UCSD-AML1 (cell line): ENCODE results near the gene SCN4A.

Source experiments
- DNase-seq: peaks from one replicate; lab custom pipeline; 2025; ENCODE audit not compliant: unreplicated experiment; lab: John Stamatoyannopoulos, UW

Gene SCN4A

DNA sequence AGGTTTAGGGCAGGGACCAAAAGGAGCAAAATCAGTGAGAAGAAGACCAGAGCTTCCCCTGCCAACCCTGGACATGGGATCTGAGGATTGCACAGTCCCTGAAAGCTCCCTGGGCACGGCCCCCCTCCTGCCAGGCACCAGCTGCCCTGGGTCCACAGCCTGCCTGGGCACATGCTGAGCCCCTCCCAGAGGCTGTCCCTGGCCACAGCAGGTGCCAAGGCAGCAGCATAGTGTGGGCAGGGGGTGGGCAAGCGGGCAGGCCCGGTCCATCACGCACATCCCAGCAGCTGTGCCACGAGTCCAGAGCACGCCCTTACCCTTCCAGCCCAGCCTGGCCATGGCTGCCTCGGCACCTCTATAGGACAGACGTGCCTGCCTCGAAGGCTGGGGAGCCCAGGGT lies 12.7 kb downstream of the SCN4A start:
- DNase-seq = no peak

- DNase-seq = no peak
These were observed 16.3 kb downstream of the SCN4A start for GRCh38 chr17:63956296-63956920.

- no peak for DNase-seq
These were observed 16.9 kb downstream of the SCN4A start for GRCh38 chr17:63955791-63956190.

GRCh38 chr17:63955232-63955631 lies 17.5 kb downstream of the SCN4A start:
- DNase-seq = no peak

GRCh38 chr17:63954402-63955063 lies 18.2 kb downstream of the SCN4A start:
- peak; percentile 64 for DNase-seq

- DNase-seq = no peak
These were observed 21.5 kb downstream of the SCN4A start for GRCh38 chr17:63950940-63951907.

- DNase-seq = no peak
These were observed 23.0 kb downstream of the SCN4A start for GRCh38 chr17:63949576-63950250.

- no peak for DNase-seq
These were observed 24.2 kb downstream of the SCN4A start for GRCh38 chr17:63948521-63948920.

DNA sequence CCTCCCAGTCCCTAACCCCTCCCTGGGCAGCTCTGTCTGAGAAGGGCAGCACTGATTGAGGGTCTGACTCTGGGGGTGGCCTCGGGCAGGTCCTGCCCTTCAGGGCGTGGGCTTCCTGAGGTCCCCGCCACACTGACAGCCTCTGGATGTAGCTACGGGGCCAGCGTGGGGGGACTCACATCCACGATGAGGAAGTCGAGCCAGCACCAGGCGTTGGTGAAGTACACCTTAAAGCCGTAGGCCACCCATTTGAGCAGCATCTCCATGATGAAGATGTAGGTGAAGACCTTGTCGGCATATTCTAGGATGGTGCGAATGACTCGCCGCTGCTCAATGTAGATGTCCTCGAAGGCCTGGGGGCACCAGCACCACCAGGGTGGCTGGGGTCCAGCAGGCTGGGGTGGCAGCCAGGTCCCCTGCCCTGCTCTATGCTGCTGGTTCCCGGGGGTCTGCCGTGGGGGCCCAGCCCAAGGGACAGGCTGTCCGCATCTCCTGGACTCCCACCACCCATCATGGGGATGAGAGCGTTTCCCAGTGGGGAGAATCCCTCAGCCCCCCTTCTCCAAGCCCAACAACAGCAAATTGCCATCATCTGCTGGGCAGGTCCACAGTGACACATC lies 24.9 kb downstream of the SCN4A start:
- no peak for DNase-seq

- DNase-seq = peak; percentile 60
These were observed 26.0 kb downstream of the SCN4A start for GRCh38 chr17:63946440-63947363.

DNA sequence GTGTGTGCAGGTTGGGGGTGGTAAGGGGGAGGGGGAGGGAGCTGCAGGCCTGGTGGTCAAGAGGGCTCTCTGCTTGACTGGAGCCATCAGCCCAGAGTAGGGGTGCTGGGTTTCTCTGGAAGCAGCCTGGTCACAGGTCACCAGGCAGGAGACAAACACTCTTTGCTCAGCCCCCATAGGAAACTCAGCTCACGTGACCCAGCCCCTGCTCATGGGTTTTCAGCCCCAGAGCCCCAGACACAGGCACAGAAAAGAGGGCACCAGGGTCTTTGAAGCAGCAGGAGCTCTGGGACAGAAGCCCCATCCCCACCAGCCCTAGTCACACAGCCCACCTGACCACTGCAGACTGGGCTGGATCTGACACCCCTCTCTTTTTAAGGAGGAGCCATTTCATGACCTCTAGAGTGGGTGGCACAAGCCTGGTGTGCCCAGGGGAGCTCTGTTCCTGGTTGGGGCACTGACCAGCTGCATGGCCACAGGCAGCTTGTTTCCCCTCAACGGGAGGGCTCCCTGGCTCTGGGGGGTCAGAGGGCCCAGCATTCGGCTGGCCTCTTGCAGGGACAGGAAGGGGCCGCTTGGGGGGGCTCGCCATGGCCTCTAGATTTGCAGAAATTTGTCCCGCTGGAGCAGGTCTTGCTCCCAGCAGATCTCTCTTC lies 26.8 kb downstream of the SCN4A start:
- DNase-seq = peak; percentile 60

DNA sequence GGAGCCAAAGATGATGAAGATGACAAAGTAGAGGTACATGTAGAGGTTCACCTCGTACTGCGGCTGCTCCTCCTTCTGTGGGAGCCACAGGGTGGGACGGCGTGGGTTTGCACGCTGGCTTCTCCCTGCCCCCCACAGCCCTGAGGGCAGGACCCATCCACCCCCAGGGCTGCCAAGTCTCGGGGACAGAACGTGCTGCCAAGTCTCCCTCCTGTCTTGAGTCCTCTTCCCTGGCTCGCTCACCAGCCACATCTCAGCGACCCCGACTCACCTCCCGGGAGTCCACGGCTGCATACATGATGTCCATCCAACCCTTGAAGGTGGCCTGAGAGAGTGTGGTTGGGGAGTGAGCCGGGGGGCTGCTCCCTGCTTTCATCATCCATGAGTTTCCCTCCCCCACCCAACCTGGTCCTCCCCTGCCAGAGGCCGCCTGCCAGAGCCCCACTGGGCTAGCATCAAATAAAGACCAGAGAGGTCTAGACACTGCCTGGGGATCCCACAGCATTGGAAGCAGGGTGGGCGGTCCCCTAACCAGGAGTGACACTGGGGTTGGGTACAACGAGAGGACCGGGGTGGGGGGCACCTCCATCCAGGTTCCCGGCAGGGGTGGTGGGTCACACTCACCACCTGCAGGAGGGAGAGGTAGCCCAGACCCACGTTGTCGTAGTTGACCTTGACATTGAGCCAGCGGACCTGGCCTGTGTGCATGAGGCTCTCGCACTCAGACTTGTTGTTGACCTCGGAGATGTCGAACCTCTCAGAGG lies 27.8 kb downstream of the SCN4A start:
- no peak for DNase-seq

GRCh38 chr17:63943745-63944144 lies 29.0 kb downstream of the SCN4A start:
- DNase-seq = no peak

GRCh38 chr17:63942309-63942985 lies 30.3 kb downstream of the SCN4A start:
- no peak for DNase-seq

GRCh38 chr17:63941751-63942150 lies 31.0 kb downstream of the SCN4A start:
- DNase-seq = no peak

- DNase-seq = no peak
These were observed 31.6 kb downstream of the SCN4A start for GRCh38 chr17:63941162-63941561.

GRCh38 chr17:63940584-63940983 lies 32.1 kb downstream of the SCN4A start:
- DNase-seq = no peak

DNA sequence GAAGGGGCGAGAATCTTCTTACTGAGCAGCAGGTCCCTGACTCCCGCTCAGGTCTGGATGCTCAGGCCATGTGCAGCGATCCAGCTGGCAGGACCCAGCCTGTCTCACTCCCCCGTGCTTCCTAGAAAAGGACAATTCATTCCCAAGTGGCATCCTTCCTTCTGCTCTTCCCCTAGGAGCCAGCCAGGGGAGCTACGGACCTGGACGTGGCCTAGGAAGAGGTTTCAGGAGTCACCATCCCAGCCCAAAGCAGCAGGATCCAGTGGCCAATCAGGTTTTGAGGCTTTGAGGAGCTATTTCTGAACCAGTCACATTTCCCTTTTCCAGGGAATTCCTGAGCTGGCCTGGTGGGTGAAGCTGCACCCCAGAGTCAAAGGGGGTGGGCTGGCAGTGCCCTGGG lies 32.8 kb downstream of the SCN4A start:
- DNase-seq = no peak
